IMR-90 (cell line): ENCODE results near the gene DPH6. TPM values are rescaled to one million over a fixed set of nuclear protein-coding genes. Genes with fewer than 3 reads are reported as not detected.

Experiments used
- ATAC-seq: fragments of 200-7000 bp; cut with Tn5 transposase; 2 replicates; pipeline ENCODE4 v1.9.1; 2020; ENCODE audit warnings: low read depth, mild to moderate bottlenecking, moderate library complexity
- BruUV-seq: library from RNA; stranded (reverse); fragments of 400-500 nt; replicated peaks from 2 replicates; lab custom pipeline; 2021; lab: Mats Ljungman, UMichigan
- CTCF ChIA-PET: fragments of 300-600 bp; formaldehyde crosslinking; extraction: SDS; loops from one replicate; lab custom pipeline; 2021; ENCODE audit warnings: antibody characterized with exemption; lab: Yijun Ruan, JAX
- POLR2A ChIA-PET: fragments of 300-600 bp; sonication (Branson Sonifier 250); formaldehyde crosslinking; loops from one replicate; lab custom pipeline; 2022; ENCODE audit warnings: antibody characterized with exemption; ENCODE audit not compliant: unreplicated experiment; lab: Charles Lee
- DNase-seq: peaks from one replicate; pipeline ENCODE4 v3.0.0; 2013
- H2AFZ ChIP-seq: replicated peaks from 2 replicates; pipeline ENCODE3; 2013; ENCODE audit warnings: low read length, mild to moderate bottlenecking; ENCODE audit not compliant: poor library complexity
- H2AK5ac ChIP-seq: 2 replicates; pipeline ENCODE4 v1.6.1; 2013; ENCODE audit warnings: low read depth, low read length, inconsistent platforms
- H2AK9ac ChIP-seq: replicated peaks from 2 replicates; pipeline ENCODE3; 2013; ENCODE audit warnings: mild to moderate bottlenecking, low read depth, low read length, moderate library complexity; ENCODE audit not compliant: poor library complexity
- H2BK120ac ChIP-seq: 2 replicates; pipeline ENCODE4 v1.6.1; 2013; ENCODE audit warnings: low read depth, low read length, inconsistent platforms
- H2BK15ac ChIP-seq: 3 replicates; pipeline ENCODE4 v1.6.1; 2013; ENCODE audit warnings: low read depth, low read length, inconsistent platforms
- H2BK20ac ChIP-seq: 2 replicates; pipeline ENCODE4 v1.6.1; 2013; ENCODE audit warnings: low read depth, mild to moderate bottlenecking, inconsistent platforms, low read length, moderate library complexity
- H2BK5ac ChIP-seq: 2 replicates; pipeline ENCODE4 v1.6.1; 2013; ENCODE audit warnings: mild to moderate bottlenecking, low read depth, low read length, inconsistent platforms; ENCODE audit not compliant: poor library complexity, severe bottlenecking
- H3K14ac ChIP-seq: replicated peaks from 2 replicates; pipeline ENCODE4 v1.6.1; 2013; ENCODE audit warnings: low read depth, low read length, inconsistent platforms
- H3K18ac ChIP-seq: 2 replicates; pipeline ENCODE4 v1.6.1; 2013; ENCODE audit warnings: low read depth, low read length, control low read depth
- H3K23ac ChIP-seq: 2 replicates; pipeline ENCODE4 v1.6.1; 2013; ENCODE audit warnings: low read depth, low read length, inconsistent platforms
- H3K27ac ChIP-seq: 2 replicates; pipeline ENCODE4 v1.5.1; 2013; ENCODE audit warnings: mild to moderate bottlenecking, control low read depth, low read length; ENCODE audit not compliant: insufficient read depth
- H3K27me3 ChIP-seq: 2 replicates; pipeline ENCODE4 v1.6.1; 2013; ENCODE audit warnings: low read length; ENCODE audit not compliant: control insufficient read depth, insufficient read depth
- H3K36me3 ChIP-seq: 2 replicates; pipeline ENCODE4 v1.6.1; 2013; ENCODE audit warnings: low read length, mixed read lengths; ENCODE audit not compliant: control insufficient read depth, insufficient read depth
- H3K4ac ChIP-seq: 2 replicates; pipeline ENCODE4 v1.6.1; 2013; ENCODE audit warnings: low read depth, low read length, inconsistent platforms
- H3K4me1 ChIP-seq: 2 replicates; pipeline ENCODE4 v1.6.1; 2013; ENCODE audit warnings: low read length, mixed read lengths; ENCODE audit not compliant: control insufficient read depth, insufficient read depth
- H3K4me2 ChIP-seq: 2 replicates; pipeline ENCODE4 v1.6.1; 2013; ENCODE audit warnings: low read depth, mild to moderate bottlenecking, control low read depth, low read length, moderate library complexity
- H3K4me3 ChIP-seq: 2 replicates; pipeline ENCODE4 v1.5.1; 2013; ENCODE audit warnings: low read depth, mild to moderate bottlenecking, control low read depth, low read length, moderate library complexity; ENCODE audit not compliant: insufficient read depth
- H3K56ac ChIP-seq: 2 replicates; pipeline ENCODE4 v1.6.1; 2013; ENCODE audit warnings: low read length, inconsistent platforms; ENCODE audit not compliant: insufficient read depth; ENCODE audit errors: extremely low read depth
- H3K79me1 ChIP-seq, 2 experiments: 2 replicates each; pipeline ENCODE4 v1.6.1; 2013; ENCODE audit warnings: low read length in 2 of 2, inconsistent platforms in 1 of 2, low read depth in 1 of 2
- H3K9ac ChIP-seq: 2 replicates; pipeline ENCODE4 v1.6.1; 2013; ENCODE audit warnings: low read depth, low read length, control low read depth
- H3K9me1 ChIP-seq: 2 replicates; pipeline ENCODE4 v1.6.1; 2013; ENCODE audit warnings: low read length, inconsistent platforms; ENCODE audit not compliant: insufficient read depth
- H3K9me3 ChIP-seq: 2 replicates; pipeline ENCODE4 v1.6.1; 2013; ENCODE audit warnings: low read length; ENCODE audit not compliant: control insufficient read depth, insufficient read depth
- H4K20me1 ChIP-seq: 2 replicates; pipeline ENCODE4 v1.6.1; 2013; ENCODE audit warnings: low read length, inconsistent platforms; ENCODE audit not compliant: insufficient read depth
- H4K5ac ChIP-seq: 2 replicates; pipeline ENCODE4 v1.6.1; 2013; ENCODE audit warnings: mild to moderate bottlenecking, low read depth, low read length, control low read depth
- H4K8ac ChIP-seq, 2 experiments: 2 replicates each; pipeline ENCODE4 v1.6.1; 2013; ENCODE audit warnings: low read depth in 2 of 2, low read length in 2 of 2, control low read depth in 1 of 2, inconsistent platforms in 1 of 2
- H4K91ac ChIP-seq: 2 replicates; pipeline ENCODE4 v1.6.1; 2013; ENCODE audit warnings: low read depth, low read length, inconsistent platforms; ENCODE audit not compliant: insufficient read depth
- BHLHE40 ChIP-seq: fragments of 150-350 bp; IDR thresholded peaks from 2 replicates; pipeline ENCODE4 v1.6.1; 2016; ENCODE audit warnings: mild to moderate bottlenecking, low read depth, low read length
- CEBPB ChIP-seq: IDR thresholded peaks from 2 replicates; pipeline ENCODE4 v1.6.1; 2012; ENCODE audit warnings: low read depth, low read length, improper control_type of control experiment
- CHD1 ChIP-seq: IDR thresholded peaks from 2 replicates; pipeline ENCODE4 v1.6.1; 2012; ENCODE audit warnings: low read depth, low read length, improper control_type of control experiment
- FOS ChIP-seq: fragments of 150-350 bp; IDR thresholded peaks from 2 replicates; pipeline ENCODE4 v1.6.1; 2016; ENCODE audit warnings: low read depth, low read length
- MAFK ChIP-seq: IDR thresholded peaks from 2 replicates; pipeline ENCODE4 v1.6.1; 2012; ENCODE audit warnings: low read depth, low read length, improper control_type of control experiment
- MAZ ChIP-seq: IDR thresholded peaks from 2 replicates; pipeline ENCODE4 v1.6.1; 2012; ENCODE audit warnings: low read depth, mild to moderate bottlenecking, low read length, improper control_type of control experiment, moderate library complexity, borderline replicate concordance
- MXI1 ChIP-seq: IDR thresholded peaks from 2 replicates; pipeline ENCODE4 v1.6.1; 2012; ENCODE audit warnings: low read depth, mild to moderate bottlenecking, low read length, moderate library complexity, borderline replicate concordance
- POLR2A ChIP-seq: IDR thresholded peaks from 2 replicates; pipeline ENCODE4 v1.6.1; 2012; ENCODE audit warnings: mild to moderate bottlenecking, low read depth, low read length
- RAD21 ChIP-seq: IDR thresholded peaks from 2 replicates; pipeline ENCODE4 v1.6.1; 2012; ENCODE audit warnings: low read length, improper control_type of control experiment
- RCOR1 ChIP-seq: IDR thresholded peaks from 2 replicates; pipeline ENCODE4 v1.6.1; 2012; ENCODE audit warnings: mild to moderate bottlenecking, low read length, improper control_type of control experiment; ENCODE audit not compliant: insufficient replicate concordance
- RFX5 ChIP-seq: IDR thresholded peaks from 2 replicates; pipeline ENCODE4 v1.8.0; 2012; ENCODE audit warnings: low read depth, mild to moderate bottlenecking, low read length, moderate library complexity
- SMC3 ChIP-seq: fragments of 150-350 bp; IDR thresholded peaks from 2 replicates; pipeline ENCODE4 v1.6.1; 2016; ENCODE audit warnings: low read depth, mild to moderate bottlenecking, antibody characterized with exemption, low read length, moderate library complexity
- WGBS, 2 experiments: methylation state at CpG; one replicate each; pipeline versions ENCODE4 v1.1.5 to v1.1.7; 2013; ENCODE audit warnings: missing lambda C conversion rate in 2 of 2; ENCODE audit not compliant: insufficient read length in 1 of 2; ENCODE audit errors: extremely low coverage in 2 of 2; 5-methylcytosine and 5-hydroxymethylcytosine counted together
- dilution Hi-C: fragments of 300-500 bp; cut with HindIII; formaldehyde crosslinking; loops from one replicate; pipeline ENCODE4 v1.14.3; 2018; ENCODE audit warnings: low sequenced_read_pairs; ENCODE audit not compliant: unreplicated experiment
- in situ Hi-C: fragments of 300-500 bp; cut with MboI; formaldehyde crosslinking; loops from 3 replicates; pipeline ENCODE4 v1.14.3; 2019; ENCODE audit warnings: low sequenced_read_pairs, inconsistent platforms, mixed read lengths
- intact Hi-C: fragments of 100-400 bp; cut with micrococcal nuclease; formaldehyde crosslinking; loops from 2 replicates; pipeline ENCODE4 v1.10.0; 2022
- polyA plus RNA-seq, 3 experiments: library from polyadenylated mRNA; depleted of rRNA; stranded (reverse); fragments of >200 nt; gene quantifications; 2 replicates each; pipeline ENCODE4 v1.2.3, GENCODE V29; 2012; ENCODE audit warnings: low replicate concordance in 1 of 3
- total RNA-seq: library from RNA; depleted of rRNA; stranded (reverse); fragments of >200 nt; gene quantifications from 2 replicates; pipeline ENCODE4 v1.2.3, GENCODE V29; 2012
- TF ChIP-seq, protein P1 (sequence below): conservative IDR thresholded peaks from 2 replicates; pipeline ENCODE4 v1.5.1; 2012; ENCODE audit warnings: mild to moderate bottlenecking, low read depth, low read length, improper control_type of control experiment
- TF ChIP-seq, protein P2 (sequence below): fragments of 150-350 bp; IDR thresholded peaks from 2 replicates; pipeline ENCODE4 v1.6.1; 2016; ENCODE audit warnings: low read depth, mild to moderate bottlenecking, low read length, moderate library complexity, borderline replicate concordance
- TF ChIP-seq, protein P3 (sequence below): fragments of 150-350 bp; IDR thresholded peaks from 2 replicates; pipeline ENCODE4 v1.6.1; 2017; ENCODE audit warnings: mild to moderate bottlenecking, antibody characterized with exemption, low read length, low read depth

Gene DPH6
- total and polyA plus RNA-seq, 2 of the 4 experiments (the other 2 are of a cell fraction) = 6.1 to 8.1 TPM

DNA sequence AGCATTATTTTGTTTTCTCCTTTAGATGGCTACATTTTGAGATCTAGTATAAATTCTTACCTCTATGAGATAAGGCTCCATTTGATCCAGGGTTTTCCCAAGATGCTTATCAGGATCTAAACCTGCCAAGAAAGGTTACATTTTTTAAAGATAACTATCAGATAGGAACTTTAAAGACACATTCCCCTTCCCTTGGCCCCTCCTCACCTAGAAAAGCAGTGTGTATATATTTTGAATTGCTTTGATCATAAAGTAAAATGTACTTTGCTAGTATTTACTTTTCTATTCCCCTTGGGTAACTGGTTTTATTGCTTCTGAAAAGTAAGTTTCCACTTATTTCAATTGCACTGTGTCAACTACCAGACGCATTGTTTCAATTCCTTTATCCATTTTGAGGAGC, 135.2 kb downstream of the DPH6 start:
- no peak overlapping the region for H2BK15ac ChIP-seq
- ChIA-PET CTCF (no interaction called here), POLR2A (no interaction called here)
- dilution Hi-C loops = no loop called here
- H3K79me1 ChIP-seq = no peaks in the 10 kb centered on the region
- no peak overlapping the region for H3K56ac ChIP-seq
- H4K5ac ChIP-seq = no peak overlapping the region
- TF ChIP-seq, protein P1, sequence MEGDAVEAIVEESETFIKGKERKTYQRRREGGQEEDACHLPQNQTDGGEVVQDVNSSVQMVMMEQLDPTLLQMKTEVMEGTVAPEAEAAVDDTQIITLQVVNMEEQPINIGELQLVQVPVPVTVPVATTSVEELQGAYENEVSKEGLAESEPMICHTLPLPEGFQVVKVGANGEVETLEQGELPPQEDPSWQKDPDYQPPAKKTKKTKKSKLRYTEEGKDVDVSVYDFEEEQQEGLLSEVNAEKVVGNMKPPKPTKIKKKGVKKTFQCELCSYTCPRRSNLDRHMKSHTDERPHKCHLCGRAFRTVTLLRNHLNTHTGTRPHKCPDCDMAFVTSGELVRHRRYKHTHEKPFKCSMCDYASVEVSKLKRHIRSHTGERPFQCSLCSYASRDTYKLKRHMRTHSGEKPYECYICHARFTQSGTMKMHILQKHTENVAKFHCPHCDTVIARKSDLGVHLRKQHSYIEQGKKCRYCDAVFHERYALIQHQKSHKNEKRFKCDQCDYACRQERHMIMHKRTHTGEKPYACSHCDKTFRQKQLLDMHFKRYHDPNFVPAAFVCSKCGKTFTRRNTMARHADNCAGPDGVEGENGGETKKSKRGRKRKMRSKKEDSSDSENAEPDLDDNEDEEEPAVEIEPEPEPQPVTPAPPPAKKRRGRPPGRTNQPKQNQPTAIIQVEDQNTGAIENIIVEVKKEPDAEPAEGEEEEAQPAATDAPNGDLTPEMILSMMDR = no peak
- TF ChIP-seq RCOR1 (no peak), BHLHE40 (no peak), CEBPB (no peak), RFX5 (no peak), FOS (no peak), MXI1 (no peak), RAD21 (no peak), CHD1 (no peak), SMC3 (no peak), MAZ (no peak), MAFK (no peak), POLR2A (no peak)
- TF ChIP-seq, protein P2, sequence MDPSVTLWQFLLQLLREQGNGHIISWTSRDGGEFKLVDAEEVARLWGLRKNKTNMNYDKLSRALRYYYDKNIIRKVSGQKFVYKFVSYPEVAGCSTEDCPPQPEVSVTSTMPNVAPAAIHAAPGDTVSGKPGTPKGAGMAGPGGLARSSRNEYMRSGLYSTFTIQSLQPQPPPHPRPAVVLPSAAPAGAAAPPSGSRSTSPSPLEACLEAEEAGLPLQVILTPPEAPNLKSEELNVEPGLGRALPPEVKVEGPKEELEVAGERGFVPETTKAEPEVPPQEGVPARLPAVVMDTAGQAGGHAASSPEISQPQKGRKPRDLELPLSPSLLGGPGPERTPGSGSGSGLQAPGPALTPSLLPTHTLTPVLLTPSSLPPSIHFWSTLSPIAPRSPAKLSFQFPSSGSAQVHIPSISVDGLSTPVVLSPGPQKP = no peak
- TF ChIP-seq, protein P3, sequence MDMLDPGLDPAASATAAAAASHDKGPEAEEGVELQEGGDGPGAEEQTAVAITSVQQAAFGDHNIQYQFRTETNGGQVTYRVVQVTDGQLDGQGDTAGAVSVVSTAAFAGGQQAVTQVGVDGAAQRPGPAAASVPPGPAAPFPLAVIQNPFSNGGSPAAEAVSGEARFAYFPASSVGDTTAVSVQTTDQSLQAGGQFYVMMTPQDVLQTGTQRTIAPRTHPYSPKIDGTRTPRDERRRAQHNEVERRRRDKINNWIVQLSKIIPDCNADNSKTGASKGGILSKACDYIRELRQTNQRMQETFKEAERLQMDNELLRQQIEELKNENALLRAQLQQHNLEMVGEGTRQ = no peak
- H3K27ac ChIP-seq = no peak overlapping the region
- H3K27me3 ChIP-seq = no peaks in the 10 kb centered on the region
- DNase-seq (no peak), ATAC-seq (no peak)
- H2BK20ac ChIP-seq = no peak overlapping the region
- no peak overlapping the region for H3K4ac ChIP-seq
- no peak overlapping the region for H3K23ac ChIP-seq
- intact Hi-C loops = no loop called here
- no TSS peak for BruUV-seq
- in situ Hi-C loops = no loop called here
- no peaks in the 10 kb centered on the region for H4K20me1 ChIP-seq
- no peak overlapping the region for H3K14ac ChIP-seq
- no peak overlapping the region for H3K4me2 ChIP-seq
- H2AFZ ChIP-seq = no peak overlapping the region
- WGBS, 2 experiments = no CpG with 5 or more reads among the region's 1 CpG
- no peak overlapping the region for H2BK120ac ChIP-seq
- H3K36me3 ChIP-seq = no peaks in the 10 kb centered on the region
- H2AK5ac ChIP-seq = no peak overlapping the region
- no peak overlapping the region for H3K9ac ChIP-seq
- no peak overlapping the region for H3K18ac ChIP-seq
- H2BK5ac ChIP-seq = no peak overlapping the region
- no peak overlapping the region for H4K8ac ChIP-seq
- H3K4me1 ChIP-seq = no peaks in the 10 kb centered on the region
- H3K9me3 ChIP-seq = no peaks in the 10 kb centered on the region
- no peaks in the 10 kb centered on the region for H3K9me1 ChIP-seq
- no peak overlapping the region for H2AK9ac ChIP-seq
- no peak overlapping the region for H3K4me3 ChIP-seq
- H4K91ac ChIP-seq = no peak overlapping the region
